ENCODE data around the gene MCTP1.

DNA sequence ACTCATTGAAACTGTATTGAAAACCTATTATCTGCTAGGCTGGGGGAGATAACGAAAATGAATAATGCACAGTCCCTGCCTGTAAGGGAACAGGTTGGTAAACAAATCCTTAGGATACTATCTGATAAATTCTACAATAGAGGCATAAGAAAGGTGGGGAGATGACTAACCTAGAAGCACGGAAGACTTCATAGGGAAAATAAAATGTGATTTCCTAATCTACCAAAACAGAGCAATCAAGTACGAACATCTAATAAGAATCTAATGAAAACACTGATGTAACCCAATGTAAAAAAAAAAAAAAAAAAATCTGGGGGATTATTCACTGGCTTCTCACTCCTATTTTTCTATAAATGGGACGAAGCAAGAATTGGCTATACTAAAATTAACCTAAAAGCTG is 542.0 kb downstream of the MCTP1 start:
- no peak for TF ChIP-seq CTCF (conservative IDR thresholded peaks at IDR 0.05; ENCODE audit: low read length)
- no peak for TF ChIP-seq EZH2phosphoT487 (IDR thresholded peaks at IDR 0.05; ENCODE audit: borderline replicate concordance, low read depth, low read length)
